Activated CD4-positive, alpha-beta T cell treated with anti-CD3 and anti-CD28 coated beads for 36 hours (primary cell): ENCODE data around the gene RTP5. TPM values are rescaled to one million over a fixed set of nuclear protein-coding genes. Genes with fewer than 3 reads are reported as not detected.
"Not testable (repeated sequence)": the region's sequence is repeated elsewhere in the genome, so short reads cannot be mapped to it uniquely, and the experiment has no call there.

ENCODE experiments used
- ATAC-seq: fragments of 200-7000 bp; cut with Tn5 transposase; one replicate; pipeline ENCODE4 v1.10.0; 2021; ENCODE audit warnings: mild to moderate bottlenecking, moderate library complexity
- CTCF ChIA-PET: fragments of 350-600 bp; sonication (Branson Sonifier 250); formaldehyde crosslinking; loops from one replicate; lab custom pipeline; 2021; ENCODE audit warnings: antibody characterized with exemption; lab: Charles Lee
- POLR2A ChIA-PET: fragments of 350-600 bp; sonication (Branson Sonifier 250); formaldehyde crosslinking; loops from one replicate; lab custom pipeline; 2021; ENCODE audit warnings: antibody characterized with exemption, inconsistent platforms; lab: Charles Lee
- DNase-seq: peaks from one replicate; pipeline ENCODE4 v3.0.0-alpha.2; 2020
- H3K27ac Mint-ChIP-seq: one replicate; pipeline ENCODE4 v1.8.0; 2021; ENCODE audit warnings: mixed read lengths
- H3K27me3 Mint-ChIP-seq: one replicate; pipeline ENCODE4 v1.8.0; 2021; ENCODE audit warnings: mixed read lengths
- H3K36me3 Mint-ChIP-seq: one replicate; pipeline ENCODE4 v1.8.0; 2021; ENCODE audit warnings: low read depth, mixed read lengths
- H3K4me1 Mint-ChIP-seq: one replicate; pipeline ENCODE4 v1.8.0; 2021; ENCODE audit warnings: mixed read lengths
- H3K4me3 Mint-ChIP-seq: one replicate; pipeline ENCODE4 v1.8.0; 2021; ENCODE audit warnings: mild to moderate bottlenecking, moderate library complexity, mixed read lengths
- H3K9me3 Mint-ChIP-seq: one replicate; pipeline ENCODE4 v1.8.0; 2021; ENCODE audit warnings: low read depth, mixed read lengths
- intact Hi-C, 2 experiments: fragments of 100-400 bp; cut with DNase I in 1 of 2; cut with micrococcal nuclease in 1 of 2; formaldehyde crosslinking; loops; one replicate each; pipeline versions ENCODE4 v1.14.2 to v1.15.1; 2022 to 2024; cut with DNase I, micrococcal nuclease
- total RNA-seq, 2 experiments: library from RNA; stranded (reverse); gene quantifications; one replicate each; pipeline ENCODE4 v1.2.3, GENCODE V29; 2021

Gene RTP5
- total RNA-seq, 2 experiments from 2014 or later: 0.07 TPM; not detected in 1

GRCh38 chr2:241906826-241907570, 37.5 kb downstream of the RTP5 start:
- ChIA-PET CTCF (no interaction called here), POLR2A (no interaction called here)
- intact Hi-C loops: no loop called here
- DNase-seq (no peak), ATAC-seq (no peak)
- H3K36me3 Mint-ChIP-seq: peaks cover 24% of the 10 kb centered on the region
- no peak overlapping the region for H3K27ac Mint-ChIP-seq
- H3K4me3 Mint-ChIP-seq: no peak overlapping the region
- peaks cover 1% of the 10 kb centered on the region for H3K9me3 Mint-ChIP-seq
- no peaks in the 10 kb centered on the region for H3K27me3 Mint-ChIP-seq
- no peaks in the 10 kb centered on the region for H3K4me1 Mint-ChIP-seq

- CTCF ChIA-PET, intact Hi-C loops, H3K27ac Mint-ChIP-seq, H3K4me1 Mint-ChIP-seq, H3K9me3 Mint-ChIP-seq, POLR2A ChIA-PET, H3K27me3 Mint-ChIP-seq, DNase-seq, H3K4me3 Mint-ChIP-seq, ATAC-seq: not testable (repeated sequence)
- peaks cover 27% of the 10 kb centered on the region for H3K36me3 Mint-ChIP-seq
Observed at GRCh38 chr2:241907831-241908230, 38.3 kb downstream of the RTP5 start.

GRCh38 chr2:241908686-241909420, 39.3 kb downstream of the RTP5 start:
- Mint-ChIP-seq H3K4me3 (no peak overlapping the region), H3K4me1 (no peaks in the 10 kb centered on the region), H3K9me3 (peaks cover 3% of the 10 kb centered on the region), H3K27ac (no peak overlapping the region), H3K27me3 (no peaks in the 10 kb centered on the region), H3K36me3 (peaks cover 27% of the 10 kb centered on the region)
- intact Hi-C loops: no loop called here
- ChIA-PET CTCF (no interaction called here), POLR2A (no interaction called here)
- ATAC-seq: no peak
- DNase-seq: no peak

DNA sequence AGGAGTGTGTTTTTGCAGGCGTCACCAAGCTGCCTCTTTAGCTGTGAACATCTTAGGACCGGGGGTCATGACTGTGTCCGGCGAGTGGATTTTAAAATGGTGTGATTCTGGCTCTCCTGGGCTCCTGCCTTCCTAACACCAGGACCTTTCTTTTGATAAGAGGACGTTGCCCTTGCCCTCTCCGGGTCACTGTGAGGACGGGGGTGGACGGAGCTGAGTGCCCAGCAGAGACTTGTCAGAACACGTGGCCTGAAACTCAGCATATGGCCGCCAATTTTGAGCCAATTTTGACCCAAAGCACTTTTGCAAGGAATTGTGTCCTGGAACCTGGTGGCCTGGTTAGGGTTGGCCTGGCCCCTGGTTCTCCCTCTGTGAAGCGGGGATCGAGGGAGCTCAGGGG, 40.2 kb downstream of the RTP5 start:
- H3K27ac Mint-ChIP-seq: no peak overlapping the region
- peaks cover 3% of the 10 kb centered on the region for H3K9me3 Mint-ChIP-seq
- CTCF ChIA-PET: interaction anchor here (0.6 kb wide), 1 partner anchor 329 kb away, joined by 3 read pairs; no protein-coding TSS in a partner anchor
- DNase-seq: no peak
- POLR2A ChIA-PET: no interaction called here
- H3K27me3 Mint-ChIP-seq: no peaks in the 10 kb centered on the region
- intact Hi-C loops: no loop called here
- H3K4me3 Mint-ChIP-seq: no peak overlapping the region
- ATAC-seq: no peak
- H3K36me3 Mint-ChIP-seq: peaks cover 27% of the 10 kb centered on the region
- H3K4me1 Mint-ChIP-seq: no peaks in the 10 kb centered on the region

DNA sequence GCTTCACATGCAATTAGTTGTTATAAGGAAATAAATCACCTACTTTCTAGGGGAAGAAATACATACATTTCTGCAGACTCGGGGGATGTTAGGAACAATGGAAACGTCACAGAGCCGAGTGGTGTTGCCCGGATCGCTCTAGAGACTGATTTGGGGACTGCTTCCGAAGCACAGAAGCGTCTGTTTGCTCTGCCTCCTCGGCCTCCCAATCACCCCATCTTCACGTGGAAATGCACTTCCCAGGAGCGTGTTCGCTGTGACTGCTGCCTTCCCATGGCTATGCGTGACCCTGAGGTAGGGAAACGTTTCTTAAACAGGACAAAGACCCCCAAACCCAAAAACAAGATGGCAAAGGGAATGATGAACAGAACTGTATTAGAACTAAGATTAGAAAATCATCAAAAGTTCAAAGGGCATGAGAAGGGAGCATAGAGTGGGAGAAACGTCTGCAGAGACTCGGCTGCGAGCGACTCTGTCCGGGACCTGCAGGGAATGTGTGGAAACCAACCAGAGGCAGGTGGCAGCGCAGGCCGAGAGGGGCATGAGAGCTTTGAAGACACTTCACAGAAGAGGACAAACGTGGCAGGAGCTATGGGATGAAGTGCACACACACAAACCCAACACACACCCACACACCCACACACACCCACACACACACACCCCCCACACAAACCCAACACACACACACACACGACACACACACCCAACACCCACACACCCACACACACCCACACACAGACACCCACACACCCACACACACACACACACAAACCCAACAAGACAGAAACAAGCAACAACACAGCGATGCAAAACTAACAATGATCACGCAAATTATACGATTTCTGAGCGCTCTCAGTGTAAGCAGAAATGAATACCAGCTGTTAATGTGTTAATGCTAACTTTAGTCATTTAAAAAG, 41.3 kb downstream of the RTP5 start:
- POLR2A ChIA-PET: no interaction called here
- intact Hi-C loops: no loop called here
- ATAC-seq (no peak), DNase-seq (no peak)
- H3K27me3 Mint-ChIP-seq: no peaks in the 10 kb centered on the region
- no peaks in the 10 kb centered on the region for H3K4me1 Mint-ChIP-seq
- H3K27ac Mint-ChIP-seq: no peak overlapping the region
- no peak overlapping the region for H3K4me3 Mint-ChIP-seq
- peaks cover 27% of the 10 kb centered on the region for H3K36me3 Mint-ChIP-seq
- H3K9me3 Mint-ChIP-seq: peaks cover 3% of the 10 kb centered on the region
- CTCF ChIA-PET: no interaction called here

DNA sequence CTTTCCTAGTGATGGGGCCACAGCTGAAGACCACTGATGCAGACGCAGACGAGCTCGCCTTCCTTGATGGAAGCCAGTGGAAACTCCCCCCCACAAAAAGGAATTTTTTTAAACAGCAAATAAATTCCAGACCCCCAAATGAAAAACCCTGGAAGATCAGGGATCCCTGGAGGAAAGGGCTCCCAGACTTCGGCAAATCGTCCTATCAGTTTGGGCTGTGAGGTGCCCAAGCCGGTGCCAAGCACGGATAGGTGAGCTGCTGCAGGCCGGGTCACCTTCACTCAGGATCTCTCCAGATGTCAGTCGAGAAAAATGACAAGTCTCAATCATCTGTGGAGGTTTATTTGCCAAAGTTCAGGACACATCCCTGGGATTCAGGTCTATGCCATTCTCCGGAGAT, 42.0 kb downstream of the RTP5 start:
- CTCF ChIA-PET: no interaction called here
- intact Hi-C loops: no loop called here
- H3K9me3 Mint-ChIP-seq: peaks cover 3% of the 10 kb centered on the region
- H3K4me1 Mint-ChIP-seq: no peaks in the 10 kb centered on the region
- H3K4me3 Mint-ChIP-seq: no peak overlapping the region
- H3K36me3 Mint-ChIP-seq: peaks cover 27% of the 10 kb centered on the region
- POLR2A ChIA-PET: no interaction called here
- no peak overlapping the region for H3K27ac Mint-ChIP-seq
- no peaks in the 10 kb centered on the region for H3K27me3 Mint-ChIP-seq
- ATAC-seq (no peak), DNase-seq (no peak)

DNA sequence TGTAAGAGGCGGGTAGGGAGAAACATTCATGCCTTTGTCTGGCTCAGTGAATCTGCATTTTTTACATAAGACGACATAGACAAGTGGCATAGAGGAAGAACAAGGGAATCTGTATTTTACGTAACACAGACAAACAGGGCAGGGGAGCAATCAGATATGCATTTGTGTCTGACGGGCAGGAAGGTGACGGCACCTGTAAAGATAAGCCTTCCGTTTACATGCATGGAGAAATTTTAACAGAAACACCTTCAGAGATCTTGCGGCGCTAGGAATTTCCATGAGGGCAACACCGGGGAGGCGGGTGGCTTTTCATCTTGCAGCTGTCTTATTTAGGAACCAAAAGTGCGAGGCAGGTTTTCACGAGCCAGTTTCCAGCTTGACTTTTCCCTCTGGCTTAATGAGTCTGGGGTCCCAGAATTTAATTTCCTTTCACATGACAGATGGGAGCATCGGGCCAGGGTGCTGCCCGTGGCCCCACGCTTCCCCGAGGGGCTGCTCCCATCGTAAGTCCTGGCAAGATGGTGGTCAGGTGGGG, 42.6 kb downstream of the RTP5 start:
- POLR2A ChIA-PET: no interaction called here
- intact Hi-C loops: no loop called here
- no peak overlapping the region for H3K27ac Mint-ChIP-seq
- H3K36me3 Mint-ChIP-seq: peaks cover 27% of the 10 kb centered on the region
- H3K27me3 Mint-ChIP-seq: no peaks in the 10 kb centered on the region
- peaks cover 3% of the 10 kb centered on the region for H3K9me3 Mint-ChIP-seq
- CTCF ChIA-PET: no interaction called here
- H3K4me1 Mint-ChIP-seq: no peaks in the 10 kb centered on the region
- no peak for DNase-seq
- no peak overlapping the region for H3K4me3 Mint-ChIP-seq
- no peak for ATAC-seq

- Mint-ChIP-seq H3K27ac (no peak overlapping the region), H3K4me1 (peaks cover 1% of the 10 kb centered on the region), H3K9me3 (peaks cover 3% of the 10 kb centered on the region), H3K36me3 (peaks cover 27% of the 10 kb centered on the region), H3K4me3 (no peak overlapping the region), H3K27me3 (no peaks in the 10 kb centered on the region)
- ChIA-PET POLR2A (no interaction called here), CTCF (no interaction called here)
- no peak for ATAC-seq
- intact Hi-C loops: no loop called here
- no peak for DNase-seq
Observed at GRCh38 chr2:241913703-241914102, 44.2 kb downstream of the RTP5 start.

DNA sequence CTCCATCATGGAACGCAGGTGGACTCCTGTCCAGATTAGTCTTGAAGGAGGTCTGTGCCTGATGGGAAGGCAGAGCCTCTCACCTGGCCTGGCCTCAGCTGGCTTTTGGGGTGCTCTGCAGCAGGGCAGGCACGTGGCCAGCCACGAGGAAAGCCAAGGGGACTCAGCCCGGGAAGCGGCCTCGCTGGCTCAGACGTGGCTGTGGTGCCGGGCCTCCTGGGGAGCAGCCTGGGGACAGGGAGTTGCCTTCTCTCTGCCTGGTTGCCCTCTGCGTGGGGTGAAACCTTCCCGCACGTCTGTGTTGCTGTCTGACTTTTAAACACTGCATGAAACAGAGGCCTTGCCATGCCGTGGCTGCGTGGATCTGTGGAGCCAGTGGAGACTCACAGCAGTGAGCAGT, 45.0 kb downstream of the RTP5 start:
- peaks cover 1% of the 10 kb centered on the region for H3K4me1 Mint-ChIP-seq
- H3K36me3 Mint-ChIP-seq: peaks cover 24% of the 10 kb centered on the region
- H3K4me3 Mint-ChIP-seq: no peak overlapping the region
- no peak for DNase-seq
- ChIA-PET POLR2A (no interaction called here), CTCF (no interaction called here)
- H3K9me3 Mint-ChIP-seq: peaks cover 3% of the 10 kb centered on the region
- intact Hi-C loops: no loop called here
- H3K27me3 Mint-ChIP-seq: no peaks in the 10 kb centered on the region
- ATAC-seq: no peak
- H3K27ac Mint-ChIP-seq: no peak overlapping the region

DNA sequence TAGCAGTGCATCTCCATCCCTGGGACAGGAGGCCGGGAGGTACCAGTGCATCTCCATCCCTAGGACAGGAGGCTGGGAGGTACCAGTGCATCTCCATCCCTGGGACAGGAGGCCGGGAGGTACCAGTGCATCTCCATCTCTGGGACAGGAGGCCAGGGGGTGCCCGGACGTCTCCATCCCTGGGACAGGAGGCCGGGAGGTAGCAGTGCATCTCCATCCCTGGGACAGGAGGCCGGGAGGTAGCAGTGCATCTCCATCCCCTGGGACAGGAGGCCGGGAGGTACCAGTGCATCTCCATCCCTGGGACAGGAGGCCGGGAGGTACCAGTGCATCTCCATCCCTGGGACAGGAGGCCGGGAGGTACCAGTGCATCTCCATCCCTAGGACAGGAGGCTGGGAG, 52.1 kb downstream of the RTP5 start:
- intact Hi-C loops: not testable (repeated sequence)

DNA sequence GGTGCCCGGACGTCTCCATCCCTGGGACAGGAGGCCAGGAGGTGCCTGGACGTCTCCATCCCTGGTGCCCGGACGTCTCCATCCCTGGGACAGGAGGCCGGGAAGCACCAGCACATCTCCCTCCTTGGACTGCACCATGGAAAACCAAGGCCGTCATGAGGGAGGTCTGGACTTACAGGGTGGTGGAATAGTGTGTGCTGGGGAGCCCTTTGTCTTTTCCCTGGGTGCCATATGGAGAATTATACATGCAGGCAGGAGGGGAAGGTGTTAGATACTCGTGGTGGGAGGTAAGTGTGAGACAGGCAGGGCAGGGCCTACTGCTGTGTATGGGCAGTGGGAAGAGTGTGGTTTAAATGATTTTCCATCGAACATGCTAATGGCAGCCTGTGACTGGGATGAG, 52.9 kb downstream of the RTP5 start:
- POLR2A ChIA-PET: no interaction called here
- no peaks in the 10 kb centered on the region for H3K36me3 Mint-ChIP-seq
- no peak overlapping the region for H3K27ac Mint-ChIP-seq
- ATAC-seq (no peak), DNase-seq (no peak)
- no peaks in the 10 kb centered on the region for H3K27me3 Mint-ChIP-seq
- CTCF ChIA-PET: no interaction called here
- no peaks in the 10 kb centered on the region for H3K9me3 Mint-ChIP-seq
- H3K4me3 Mint-ChIP-seq: no peak overlapping the region
- H3K4me1 Mint-ChIP-seq: peaks cover 20% of the 10 kb centered on the region
- intact Hi-C loops: no loop called here

More for the DNA sequence above, 52.1 kb downstream of the RTP5 start:
- POLR2A ChIA-PET, H3K27me3 Mint-ChIP-seq, H3K9me3 Mint-ChIP-seq, H3K27ac Mint-ChIP-seq, H3K36me3 Mint-ChIP-seq, ATAC-seq, DNase-seq, CTCF ChIA-PET, H3K4me3 Mint-ChIP-seq: not testable (repeated sequence)
- H3K4me1 Mint-ChIP-seq: peaks cover 20% of the 10 kb centered on the region
